Renal cortex interstitium (tissue), 15 donors: ENCODE data around the gene SERP1. TPM values are rescaled to one million over a fixed set of nuclear protein-coding genes. Genes with fewer than 3 reads are reported as not detected.

Experiments
- DNase-seq, 11 donors: peaks; one replicate each; pipeline ENCODE4 v3.0.0-alpha.2; 2013; ENCODE audit warnings: low read depth in 9 of 11, low spot score in 4 of 11; ENCODE audit errors: extremely low read depth in 1 of 11
- long read RNA-seq, 16 experiments: transcript quantifications; one replicate each; lab custom pipeline, GENCODE V29; 2026
- polyA plus RNA-seq, 3 donors: library from polyadenylated mRNA; unstranded; fragments of 120-200 nt; gene quantifications; one replicate each; pipeline ENCODE4 v1.2.1, GENCODE V29; 2013; ENCODE audit not compliant: insufficient read length in 3 of 3

Gene SERP1
- polyA plus RNA-seq, result 100 to 1,000 TPM; 119 to 134 (median 125) TPM
- long read RNA-seq, donor 1, transcript SERP1-201 (3 exons, 3,171 nt), result major isoform, 60 of 78 reads
- long read RNA-seq, donor 1, partial matches to known transcripts, result 12 of 78 reads
- long read RNA-seq, donor 1, other reads (novel, unspliced or antisense), result 0 of 78 reads
- long read RNA-seq, donor 2, transcript SERP1-201 (3 exons, 3,171 nt), result major isoform, 65 of 175 reads
- long read RNA-seq, donor 2, transcript SERP1-206 (2 exons, 1,596 nt), result minor isoform, 5 of 175 reads
- long read RNA-seq, donor 2, partial matches to known transcripts, result 98 of 175 reads
- long read RNA-seq, donor 2, other reads (novel, unspliced or antisense), result 5 of 175 reads
- long read RNA-seq, donor 3, transcript SERP1-206 (2 exons, 1,596 nt), result minor isoform, 7 of 116 reads
- long read RNA-seq, donor 3, transcript SERP1-201 (3 exons, 3,171 nt), result major isoform, 85 of 116 reads
- long read RNA-seq, donor 3, partial matches to known transcripts, result 21 of 116 reads
- long read RNA-seq, donor 3, other reads (novel, unspliced or antisense), result 0 of 116 reads
- long read RNA-seq, donor 4, transcript SERP1-201 (3 exons, 3,171 nt), result major isoform, 49 of 284 reads
- long read RNA-seq, donor 4, partial matches to known transcripts, result 123 of 284 reads
- long read RNA-seq, donor 4, other reads (novel, unspliced or antisense), result 107 of 284 reads
- long read RNA-seq, donor 5, result 0 reads
- long read RNA-seq, donor 6, transcript SERP1-201 (3 exons, 3,171 nt), result major isoform, 59 of 95 reads
- long read RNA-seq, donor 6, transcript SERP1-206 (2 exons, 1,596 nt), result minor isoform, 8 of 95 reads
- long read RNA-seq, donor 6, partial matches to known transcripts, result 26 of 95 reads
- long read RNA-seq, donor 6, other reads (novel, unspliced or antisense), result 0 of 95 reads
- long read RNA-seq, donor 7, transcript SERP1-201 (3 exons, 3,171 nt), result major isoform, 76 of 485 reads
- long read RNA-seq, donor 7, partial matches to known transcripts, result 288 of 485 reads
- long read RNA-seq, donor 7, other reads (novel, unspliced or antisense), result 117 of 485 reads
- long read RNA-seq, donor 8, transcript SERP1-201 (3 exons, 3,171 nt), result major isoform, 95 of 389 reads
- long read RNA-seq, donor 8, transcript SERP1-208 (2 exons, 830 nt), result minor isoform, 7 of 389 reads
- long read RNA-seq, donor 8, partial matches to known transcripts, result 253 of 389 reads
- long read RNA-seq, donor 8, other reads (novel, unspliced or antisense), result 30 of 389 reads
- long read RNA-seq, donor 9, transcript SERP1-201 (3 exons, 3,171 nt), result major isoform, 73 of 235 reads
- long read RNA-seq, donor 9, partial matches to known transcripts, result 156 of 235 reads
- long read RNA-seq, donor 9, other reads (novel, unspliced or antisense), result 0 of 235 reads
- long read RNA-seq, donor 10, transcript SERP1-201 (3 exons, 3,171 nt), result major isoform, 54 of 64 reads
- long read RNA-seq, donor 10, partial matches to known transcripts, result 5 of 64 reads
- long read RNA-seq, donor 10, other reads (novel, unspliced or antisense), result 0 of 64 reads
- long read RNA-seq, donor 11, transcript SERP1-201 (3 exons, 3,171 nt), result major isoform, 49 of 144 reads
- long read RNA-seq, donor 11, partial matches to known transcripts, result 67 of 144 reads
- long read RNA-seq, donor 11, other reads (novel, unspliced or antisense), result 23 of 144 reads
- long read RNA-seq, donor 12, transcript SERP1-201 (3 exons, 3,171 nt), result major isoform, 40 of 51 reads
- long read RNA-seq, donor 12, partial matches to known transcripts, result 8 of 51 reads
- long read RNA-seq, donor 12, other reads (novel, unspliced or antisense), result 0 of 51 reads
- long read RNA-seq, donor 13, transcript SERP1-201 (3 exons, 3,171 nt), result major isoform, 160 of 235 reads
- long read RNA-seq, donor 13, transcript SERP1-206 (2 exons, 1,596 nt), result minor isoform, 15 of 235 reads
- long read RNA-seq, donor 13, partial matches to known transcripts, result 49 of 235 reads
- long read RNA-seq, donor 13, other reads (novel, unspliced or antisense), result 6 of 235 reads
- long read RNA-seq, donor 14, transcript SERP1-201 (3 exons, 3,171 nt), result major isoform, 59 of 64 reads
- long read RNA-seq, donor 14, partial matches to known transcripts, result 0 of 64 reads
- long read RNA-seq, donor 14, other reads (novel, unspliced or antisense), result 0 of 64 reads
- long read RNA-seq, donor 15, transcript SERP1-201 (3 exons, 3,171 nt), result major isoform, 34 of 75 reads
- long read RNA-seq, donor 15, partial matches to known transcripts, result 22 of 75 reads
- long read RNA-seq, donor 15, other reads (novel, unspliced or antisense), result 14 of 75 reads
- long read RNA-seq, donor 16, transcript SERP1-208 (2 exons, 830 nt), result minor isoform, 5 of 460 reads
- long read RNA-seq, donor 16, transcript SERP1-206 (2 exons, 1,596 nt), result minor isoform, 6 of 460 reads
- long read RNA-seq, donor 16, transcript SERP1-201 (3 exons, 3,171 nt), result major isoform, 150 of 460 reads
- long read RNA-seq, donor 16, partial matches to known transcripts, result 299 of 460 reads
- long read RNA-seq, donor 16, other reads (novel, unspliced or antisense), result 0 of 460 reads

- peak; percentile 98 to 100 (median 99) for DNase-seq
Observed at GRCh38 chr3:150546226-150547044, at the start of gene SERP1, which contains the start of gene EIF2A. Gene SERP1, minus strand, starts transcription at chr3:150546496. Its CDS starts 361 bp downstream, at chr3:150546135. Gene EIF2A, plus strand, starts transcription at chr3:150546787. Its CDS starts 16 bp downstream, at chr3:150546803.

DNA sequence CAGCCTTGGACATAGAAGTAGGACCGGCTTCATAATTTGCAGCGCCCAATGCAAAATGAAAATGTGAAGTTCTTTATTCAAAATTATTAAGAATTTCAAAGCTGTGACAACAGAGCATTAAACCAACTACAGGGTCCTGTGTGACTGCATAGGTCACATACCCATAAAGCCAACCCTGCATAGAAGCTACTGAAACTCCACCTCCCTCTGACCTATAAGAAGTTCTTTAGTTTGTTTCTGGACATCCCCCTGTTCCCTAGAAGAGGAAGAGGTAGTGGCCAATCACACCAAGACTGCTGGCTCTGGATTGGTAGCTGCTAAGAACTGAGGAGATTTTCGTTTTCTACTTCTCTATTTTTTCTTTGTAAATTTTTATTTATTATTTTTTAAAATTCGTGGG, 47.9 kb upstream of the SERP1 start:
- no peak for DNase-seq

GRCh38 chr3:150589759-150590158, 43.5 kb upstream of the SERP1 start:
- DNase-seq, result no peak

DNA sequence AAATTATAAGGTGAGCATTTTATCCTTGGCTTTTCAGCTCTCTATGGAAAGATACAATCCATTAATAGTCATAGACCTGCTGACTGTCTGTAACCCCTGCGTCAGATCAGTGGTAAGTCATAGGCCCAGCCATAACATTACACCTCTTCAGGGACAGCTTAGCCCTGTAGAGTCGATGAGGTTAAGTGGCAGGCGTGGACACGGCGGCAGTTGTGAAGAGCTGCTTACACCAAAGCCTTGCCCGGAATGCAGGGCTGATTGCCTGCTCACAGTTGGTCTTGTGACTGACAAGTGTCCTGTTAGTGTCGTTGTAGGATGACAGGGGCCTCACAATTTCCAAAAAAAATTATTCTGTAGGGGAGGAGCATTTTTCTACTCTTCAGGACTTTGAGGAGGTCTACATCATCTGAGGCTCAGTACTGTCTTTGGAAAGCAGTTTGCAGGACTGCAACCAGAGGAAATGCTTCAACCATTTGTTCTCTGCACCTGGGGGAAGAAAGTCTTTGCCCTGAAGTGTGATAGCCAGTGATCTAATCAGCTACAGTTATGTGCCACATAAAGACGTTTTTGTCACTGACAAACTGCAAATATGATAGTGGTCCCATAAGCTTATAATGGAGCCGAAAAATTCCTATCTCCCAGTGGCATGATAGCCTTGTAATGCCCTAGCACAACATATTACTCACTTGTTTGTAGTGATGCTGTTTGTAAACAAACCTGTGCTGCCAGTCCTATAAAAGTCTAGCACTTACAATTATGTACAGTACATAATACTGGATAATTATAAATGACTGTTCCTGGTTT, 41.9 kb upstream of the SERP1 start:
- no peak for DNase-seq

- no peak for DNase-seq
Observed at GRCh38 chr3:150583028-150583427, 36.7 kb upstream of the SERP1 start.

DNA sequence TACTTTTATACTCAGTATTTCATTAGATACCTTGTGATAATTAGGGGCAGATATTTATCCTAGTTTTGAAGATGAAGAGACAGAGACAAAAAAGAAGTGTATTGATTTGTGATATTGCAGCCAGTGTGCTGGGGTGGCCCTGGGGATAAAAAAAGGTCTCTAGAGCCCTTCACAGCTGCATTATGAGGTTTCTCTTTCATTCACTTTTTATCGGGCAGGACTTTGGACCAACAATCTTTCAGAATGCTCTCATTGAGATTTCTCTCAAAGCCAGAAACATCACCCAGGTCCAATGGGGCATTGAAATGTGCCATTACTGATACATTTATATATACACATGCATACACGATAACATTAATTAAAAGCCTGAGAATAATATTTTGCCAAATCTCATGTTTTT, 36.3 kb upstream of the SERP1 start:
- no peak for DNase-seq

DNA sequence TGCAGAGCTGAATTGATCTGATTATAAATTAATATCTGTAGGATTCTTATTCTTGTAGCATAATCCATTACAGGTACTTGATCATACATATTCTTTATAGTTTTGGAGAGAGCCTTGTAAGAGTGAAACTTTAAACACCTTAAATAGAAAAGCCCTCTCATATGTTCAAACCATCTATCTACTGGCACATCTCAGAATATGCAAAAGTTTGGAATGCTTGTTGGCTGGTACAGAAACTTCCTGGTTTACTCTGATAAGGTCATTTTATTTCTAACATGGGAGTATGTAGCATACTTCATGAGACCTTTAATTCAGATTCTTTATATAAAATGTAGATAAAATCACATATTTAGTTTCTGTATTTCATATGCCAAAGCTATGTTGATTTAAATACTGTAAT, 34.9 kb upstream of the SERP1 start:
- DNase-seq, result no peak

DNA sequence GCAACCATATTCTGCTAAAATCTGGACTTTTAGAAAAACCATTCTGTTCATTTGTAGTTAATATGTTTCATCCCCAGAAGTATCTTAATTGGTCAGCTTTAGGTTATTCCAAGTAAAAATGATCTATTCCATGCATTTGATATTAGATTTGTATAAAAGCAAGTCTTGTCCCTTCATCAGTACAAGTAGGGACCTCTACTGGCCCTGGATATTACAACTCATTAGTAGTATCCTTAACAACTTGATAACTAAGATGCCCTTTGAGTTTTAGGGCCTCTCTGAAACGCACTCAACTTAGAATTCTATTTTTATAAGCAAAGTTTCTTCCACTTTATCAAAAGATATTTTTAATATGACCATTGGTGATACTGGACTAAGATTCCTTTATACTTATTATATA, 31.6 kb upstream of the SERP1 start:
- DNase-seq, result no peak

DNA sequence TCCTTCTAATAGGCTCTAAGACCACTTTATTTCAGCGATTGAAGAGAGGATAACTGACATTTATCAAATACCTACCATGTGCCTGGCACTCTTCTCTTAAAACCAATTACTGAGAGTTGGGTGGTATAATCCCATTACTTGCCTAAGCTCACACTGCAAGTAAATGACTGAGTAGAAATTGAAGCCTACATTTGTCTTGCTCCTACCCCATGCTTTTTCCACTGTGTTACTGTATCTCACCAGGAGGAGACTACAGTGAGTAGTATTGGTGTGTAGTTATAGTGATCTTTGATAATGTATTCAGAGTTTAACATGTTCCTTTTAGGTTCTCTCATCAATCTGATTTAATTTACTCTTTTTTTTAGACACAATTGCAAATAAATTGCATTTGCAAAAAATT, 21.0 kb upstream of the SERP1 start:
- DNase-seq, result no peak

GRCh38 chr3:150564243-150564642, 17.9 kb upstream of the SERP1 start:
- no peak for DNase-seq

DNA sequence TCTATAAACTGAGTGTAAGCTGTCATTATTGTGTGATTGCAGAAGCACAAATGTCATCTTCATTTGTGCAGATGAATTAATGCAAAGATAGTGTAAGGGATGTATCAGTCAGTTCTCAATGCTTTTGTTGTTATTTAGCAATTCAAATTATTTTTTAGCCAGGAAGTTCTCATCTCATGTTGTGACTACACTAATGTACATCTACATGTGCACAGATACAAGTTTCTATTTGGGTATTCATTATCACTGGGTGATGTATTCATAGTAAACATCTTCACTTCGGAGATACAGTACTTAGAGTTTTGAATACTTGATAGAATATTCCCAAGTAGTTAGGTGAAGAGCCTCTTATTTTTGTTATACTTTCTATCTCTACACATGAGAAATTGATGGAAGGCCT, 11.4 kb upstream of the SERP1 start:
- DNase-seq, result no peak

DNA sequence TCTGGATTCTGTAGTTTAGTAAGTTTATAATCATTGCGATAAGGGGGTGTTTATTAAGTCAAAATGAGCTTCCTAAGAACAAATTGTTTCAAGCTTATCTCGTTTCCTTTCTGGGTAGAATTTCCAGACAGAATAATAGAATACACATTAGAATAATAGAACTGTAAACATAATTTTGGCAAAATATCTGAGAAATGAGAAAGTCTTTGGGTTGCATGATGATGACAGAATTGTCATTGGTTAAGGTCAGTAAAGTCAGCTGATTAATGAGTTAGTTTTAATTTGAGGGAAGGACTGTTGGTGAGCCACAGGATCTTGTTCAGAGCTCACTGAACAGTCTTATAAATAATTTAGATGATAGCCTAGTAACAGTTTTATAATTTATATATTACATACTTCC, 10.5 kb upstream of the SERP1 start:
- no peak for DNase-seq

DNA sequence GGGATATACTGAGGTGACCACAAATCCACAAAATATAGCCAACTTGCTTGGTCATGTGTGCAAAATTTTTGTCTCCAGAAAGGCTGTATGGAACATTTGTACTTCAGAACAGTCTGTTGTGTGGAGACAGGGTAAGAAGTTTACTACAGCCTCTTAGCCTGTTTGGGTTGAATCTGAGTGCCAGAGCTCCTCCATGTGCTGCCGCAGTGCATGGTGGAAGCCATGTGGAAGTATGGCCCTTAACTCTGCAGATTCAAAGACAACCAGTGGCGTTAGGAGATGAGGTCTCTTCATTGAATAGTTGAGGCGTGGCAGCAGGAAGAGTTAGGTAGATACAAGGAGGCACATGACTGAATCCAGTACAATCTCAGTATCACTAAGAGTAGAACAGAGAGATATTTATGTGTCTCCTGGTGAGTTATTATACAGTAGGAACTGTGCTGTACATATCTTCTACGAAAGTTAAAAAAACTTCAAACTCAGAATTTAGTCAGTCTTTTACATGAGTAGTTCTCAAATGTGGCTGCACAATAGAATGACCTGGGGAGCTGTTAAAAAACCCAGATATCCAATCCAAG, 9.7 kb upstream of the SERP1 start:
- no peak for DNase-seq

DNA sequence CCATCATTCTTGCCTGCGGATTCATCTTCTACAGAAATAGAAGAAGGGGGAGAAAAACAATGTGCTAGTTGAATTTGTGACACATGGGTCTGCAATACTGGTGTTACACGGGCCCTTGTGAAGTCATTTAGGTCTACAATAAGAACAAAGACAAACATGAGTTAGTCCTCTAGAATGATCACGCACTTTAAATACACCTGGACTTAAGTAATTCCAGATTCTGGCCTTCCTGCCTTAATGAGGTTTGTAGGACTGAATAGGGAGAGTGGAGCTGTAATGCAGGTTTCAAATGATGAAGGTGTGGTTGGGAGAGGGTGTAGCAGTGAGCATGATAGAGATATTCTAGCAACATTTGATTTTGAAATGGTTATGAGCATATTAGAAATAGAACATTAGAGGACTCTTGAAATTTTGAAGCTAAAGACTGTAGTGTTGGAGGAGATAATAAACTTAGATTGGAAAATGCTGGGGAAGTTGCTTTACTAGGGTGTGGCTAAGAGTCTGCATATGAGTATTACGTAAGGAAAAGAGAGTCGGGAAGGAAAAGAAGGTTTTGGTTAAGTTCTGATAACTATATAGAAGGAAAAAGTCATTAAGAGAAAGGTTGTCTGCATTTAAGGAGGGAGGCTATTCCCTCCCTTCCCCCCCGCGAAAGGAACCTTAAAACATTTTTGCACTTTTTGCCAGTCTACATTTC, 897 bp upstream of the SERP1 start:
- DNase-seq, result no peak
